Fibroblast of the aortic adventitia (primary cell): ENCODE data around the gene PRKG1. TPM values are rescaled to one million over a fixed set of nuclear protein-coding genes. Genes with fewer than 3 reads are reported as not detected.

ENCODE experiments used
- DNase-seq: peaks from one replicate; pipeline ENCODE4 v3.0.0-alpha.2; 2010; ENCODE audit warnings: low read depth
- H3K4me3 ChIP-seq: 2 replicates; pipeline ENCODE4 v1.5.1; 2011; ENCODE audit warnings: low read depth, mild to moderate bottlenecking, control low read depth, low read length, moderate library complexity
- CTCF ChIP-seq: IDR thresholded peaks from 2 replicates; pipeline ENCODE4 v1.5.1; 2011; ENCODE audit warnings: mild to moderate bottlenecking, low read length, control low read depth, inconsistent platforms; ENCODE audit not compliant: insufficient read depth
- total RNA-seq: library from RNA; depleted of rRNA; stranded (reverse); fragments of >200 nt; gene quantifications from 2 replicates; pipeline ENCODE4 v1.2.3, GENCODE V29; 2012; ENCODE audit warnings: low replicate concordance

The PRKG1 gene
- total RNA-seq, 1 donor: 45.6 TPM

DNA sequence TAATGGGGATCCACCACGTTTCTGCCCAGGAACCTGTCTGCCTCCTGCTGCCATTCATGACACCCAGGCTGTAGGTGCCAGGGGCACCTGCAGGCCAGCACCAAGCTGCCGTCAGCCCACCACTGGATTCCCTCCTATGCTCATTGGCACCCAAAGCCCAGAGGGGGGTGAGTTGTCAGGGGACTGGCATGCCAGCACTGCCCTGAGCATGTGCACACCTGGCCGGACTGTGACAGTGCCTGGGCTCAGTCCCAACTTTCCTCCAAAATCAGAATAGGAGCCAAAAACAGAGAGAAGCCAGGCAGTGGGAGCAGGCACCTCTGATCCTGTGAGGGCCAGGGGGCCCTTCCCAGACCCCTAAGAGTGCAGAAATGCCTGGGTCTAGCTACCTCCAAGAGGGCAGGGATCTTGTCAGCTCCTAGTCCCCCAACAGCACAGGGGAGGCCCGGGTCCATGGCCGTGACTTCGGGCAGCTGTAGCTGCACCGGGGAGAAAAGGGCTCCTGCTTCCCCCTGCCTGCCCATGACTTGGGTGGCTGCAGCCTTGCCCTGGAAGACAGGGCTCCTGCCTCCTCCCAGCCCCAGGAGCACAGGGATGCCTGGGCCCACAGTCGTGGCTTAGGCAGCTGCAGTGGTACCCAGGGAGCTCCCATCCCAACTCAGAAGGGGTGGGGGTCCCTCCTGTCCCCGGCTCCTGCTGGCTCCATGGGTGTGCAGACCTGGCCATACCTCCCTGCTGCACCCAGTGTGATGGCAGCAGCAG is 990.0 kb downstream of the PRKG1 start:
- no peak for TF ChIP-seq CTCF
- no peak for DNase-seq
- H3K4me3 ChIP-seq: no peak overlapping the region

DNA sequence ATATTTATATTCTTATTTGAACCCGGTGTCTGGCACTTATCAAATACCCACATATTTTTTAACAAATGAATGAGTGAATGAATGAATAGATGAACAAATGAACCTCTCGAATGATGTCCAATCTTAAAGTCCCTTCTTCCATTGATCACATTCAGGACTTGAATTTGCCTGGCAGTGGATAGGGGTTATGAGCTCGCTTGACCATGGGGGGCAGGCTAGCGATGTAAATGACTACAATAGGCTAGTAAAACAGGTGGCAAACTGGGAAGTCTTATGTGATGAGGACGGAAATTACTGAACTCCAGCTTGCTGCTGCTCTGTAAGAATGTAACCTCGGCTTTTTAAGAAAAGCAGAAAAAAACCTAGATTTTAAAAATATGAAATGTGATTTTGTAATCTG is 992.1 kb downstream of the PRKG1 start:
- H3K4me3 ChIP-seq: no peak overlapping the region
- TF ChIP-seq CTCF: no peak
- no peak for DNase-seq

GRCh38 chr10:52068485-52068884 is 994.2 kb downstream of the PRKG1 start:
- H3K4me3 ChIP-seq: no peak overlapping the region
- peak; percentile 20 for DNase-seq
- TF ChIP-seq CTCF: no peak

DNA sequence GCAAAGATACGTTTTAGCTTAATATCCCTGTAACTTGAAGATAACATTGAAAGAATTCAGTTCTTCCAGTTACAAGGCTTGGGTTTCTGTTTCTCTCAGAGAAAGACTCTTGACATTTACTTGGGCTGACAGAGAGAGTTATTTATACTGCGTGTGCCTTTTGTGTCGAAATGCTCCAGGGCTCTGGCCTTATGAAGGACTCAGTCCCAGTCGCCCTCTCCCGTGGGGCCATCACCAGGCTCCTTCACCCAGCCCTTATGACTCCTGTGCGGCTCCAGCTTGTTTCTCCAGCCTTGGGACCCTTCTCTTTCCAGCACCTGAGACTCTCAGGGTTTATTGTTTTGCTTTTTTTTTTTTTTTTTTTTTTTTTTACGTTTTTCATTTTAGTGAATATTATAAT is 997.5 kb downstream of the PRKG1 start:
- TF ChIP-seq CTCF: no peak
- DNase-seq: no peak
- H3K4me3 ChIP-seq: no peak overlapping the region

DNA sequence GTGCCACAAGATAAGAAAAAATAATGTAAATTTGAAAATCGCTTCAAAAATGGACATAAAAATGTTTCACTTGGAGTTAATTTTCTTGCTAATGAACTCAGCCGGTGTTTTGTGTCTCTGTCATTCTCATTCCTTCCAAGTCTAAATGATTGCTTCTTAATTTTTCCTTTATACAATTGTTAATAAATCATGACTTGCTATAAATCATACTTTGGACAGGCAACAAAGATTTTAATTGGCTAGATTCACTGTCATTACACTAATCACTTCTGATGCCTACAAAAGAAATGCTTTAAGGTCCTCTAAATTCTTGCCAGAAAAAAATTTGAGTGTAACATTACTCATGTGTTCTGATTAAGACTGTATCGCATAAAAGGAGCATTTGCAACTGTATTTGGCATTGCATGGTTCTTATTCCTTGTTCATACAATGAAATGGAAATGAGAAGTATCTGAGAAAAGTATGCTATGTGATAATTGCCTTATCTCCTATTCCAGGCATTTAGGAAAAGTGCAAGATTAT is 1000.3 kb downstream of the PRKG1 start:
- TF ChIP-seq CTCF: no peak

GRCh38 chr10:52077814-52078213 is 1003.5 kb downstream of the PRKG1 start:
- DNase-seq: no peak
- no peak overlapping the region for H3K4me3 ChIP-seq
- no peak for TF ChIP-seq CTCF

More for the DNA sequence above, 1000.3 kb downstream of the PRKG1 start:
- H3K4me3 ChIP-seq: no peak overlapping the region
- DNase-seq: no peak
